Midbrain (tissue), 1 donor: ENCODE data around the gene PROZ.

Source experiments
- DNase-seq: peaks from one replicate; lab custom pipeline; 2025; lab: John Stamatoyannopoulos, UW

Gene PROZ

DNA sequence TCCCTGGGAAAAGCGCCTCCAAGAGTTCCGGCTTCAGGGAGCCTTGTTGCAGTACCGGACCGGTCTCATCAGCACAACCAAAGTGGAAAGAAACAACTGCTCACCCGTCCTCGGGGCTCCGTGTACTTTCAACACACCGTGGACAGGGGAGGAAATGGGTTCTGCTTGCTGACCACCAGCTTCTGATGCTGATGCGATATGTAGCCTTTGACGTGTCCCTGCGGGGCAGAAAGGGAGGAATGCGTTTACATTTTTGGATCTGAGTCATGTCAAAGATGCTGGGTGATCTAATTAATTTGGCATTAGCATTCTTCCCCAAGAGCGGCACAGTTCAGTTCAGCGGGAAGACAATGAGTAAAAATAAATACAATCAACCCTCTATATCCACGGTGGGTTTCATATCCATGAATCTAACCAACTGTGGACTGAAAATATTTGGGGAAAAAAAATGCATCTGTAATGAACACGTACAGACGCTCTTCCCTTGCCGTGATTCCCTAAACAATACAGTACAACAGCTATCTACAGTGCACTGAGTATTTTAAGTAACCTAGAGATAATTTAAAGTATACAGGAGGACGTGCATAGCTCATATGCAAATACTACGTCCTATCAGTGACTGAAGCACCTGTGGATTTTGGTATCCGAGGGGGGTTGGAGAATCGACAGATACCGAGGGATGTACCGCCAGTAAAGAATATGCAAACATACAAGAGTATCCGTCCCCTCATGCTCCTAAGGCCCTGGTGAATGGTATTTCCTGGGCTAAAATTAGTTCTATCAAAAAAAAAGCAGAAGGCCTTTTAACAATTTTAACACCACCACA is 19.8 kb downstream of the PROZ start:
- DNase-seq = no peak

GRCh38 chr13:113178896-113179167 is 20.4 kb downstream of the PROZ start:
- DNase-seq = no peak

DNA sequence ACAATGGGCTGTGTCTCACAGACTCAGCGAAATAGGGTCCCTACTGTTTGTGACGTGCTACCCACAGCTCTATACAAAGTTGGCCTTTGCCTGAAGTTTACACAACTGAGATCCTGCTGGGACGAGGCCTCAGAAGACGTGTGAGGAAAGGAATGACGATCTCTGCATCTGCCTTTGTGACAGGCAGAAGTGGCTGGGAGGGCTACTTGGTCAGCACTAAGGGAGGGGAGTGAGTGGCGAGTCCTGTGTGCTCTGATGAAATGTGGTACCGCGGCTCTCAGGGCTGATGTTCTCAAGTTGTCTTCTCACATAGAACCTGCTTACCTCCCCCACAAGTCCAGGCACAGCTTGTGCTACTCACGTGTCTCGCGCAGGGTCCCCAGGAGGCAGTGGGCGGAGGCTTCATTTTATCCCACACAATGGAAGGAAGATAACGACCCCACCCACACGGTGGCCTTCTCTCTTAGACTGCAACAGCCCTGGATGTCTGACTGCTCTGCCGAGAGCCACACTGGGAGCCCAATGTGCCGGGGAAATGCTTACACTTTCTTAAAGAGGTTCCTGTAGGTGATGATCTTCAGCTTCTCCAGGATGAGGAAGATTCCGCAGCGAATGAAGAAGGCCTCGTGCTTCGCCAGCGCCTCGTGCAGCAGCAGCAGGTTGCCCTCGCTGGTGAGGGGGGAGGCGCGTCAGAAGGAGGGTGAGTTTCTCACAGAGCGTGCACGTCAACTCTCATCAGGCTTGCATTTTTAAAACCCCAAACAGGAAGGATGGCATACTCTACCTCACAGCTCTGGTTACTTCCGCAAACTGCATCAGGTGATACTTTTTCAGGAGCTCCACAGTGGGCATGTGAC is 21.2 kb downstream of the PROZ start:
- DNase-seq = no peak

DNA sequence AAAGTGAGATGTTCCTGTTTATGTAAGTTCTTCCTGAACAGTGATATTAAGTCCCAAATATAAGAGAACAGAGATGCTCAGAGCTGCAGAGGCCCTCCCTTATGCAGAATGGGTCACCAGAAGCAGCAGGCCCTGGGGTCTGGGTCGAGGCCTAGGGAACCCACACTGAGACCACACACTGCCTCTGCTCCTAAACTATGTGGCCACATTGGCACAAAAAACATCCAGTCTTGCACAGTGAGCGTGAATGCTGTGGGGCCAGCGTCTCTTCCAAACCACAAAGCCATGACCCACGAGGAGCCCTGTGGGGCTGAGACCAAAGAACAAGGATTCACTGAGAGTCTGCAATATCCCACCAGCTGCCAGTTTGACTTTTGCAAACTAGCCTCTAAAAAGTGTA is 23.6 kb downstream of the PROZ start:
- no peak for DNase-seq

- DNase-seq = no peak
These were observed 25.1 kb downstream of the PROZ start for GRCh38 chr13:113183450-113184129.

DNA sequence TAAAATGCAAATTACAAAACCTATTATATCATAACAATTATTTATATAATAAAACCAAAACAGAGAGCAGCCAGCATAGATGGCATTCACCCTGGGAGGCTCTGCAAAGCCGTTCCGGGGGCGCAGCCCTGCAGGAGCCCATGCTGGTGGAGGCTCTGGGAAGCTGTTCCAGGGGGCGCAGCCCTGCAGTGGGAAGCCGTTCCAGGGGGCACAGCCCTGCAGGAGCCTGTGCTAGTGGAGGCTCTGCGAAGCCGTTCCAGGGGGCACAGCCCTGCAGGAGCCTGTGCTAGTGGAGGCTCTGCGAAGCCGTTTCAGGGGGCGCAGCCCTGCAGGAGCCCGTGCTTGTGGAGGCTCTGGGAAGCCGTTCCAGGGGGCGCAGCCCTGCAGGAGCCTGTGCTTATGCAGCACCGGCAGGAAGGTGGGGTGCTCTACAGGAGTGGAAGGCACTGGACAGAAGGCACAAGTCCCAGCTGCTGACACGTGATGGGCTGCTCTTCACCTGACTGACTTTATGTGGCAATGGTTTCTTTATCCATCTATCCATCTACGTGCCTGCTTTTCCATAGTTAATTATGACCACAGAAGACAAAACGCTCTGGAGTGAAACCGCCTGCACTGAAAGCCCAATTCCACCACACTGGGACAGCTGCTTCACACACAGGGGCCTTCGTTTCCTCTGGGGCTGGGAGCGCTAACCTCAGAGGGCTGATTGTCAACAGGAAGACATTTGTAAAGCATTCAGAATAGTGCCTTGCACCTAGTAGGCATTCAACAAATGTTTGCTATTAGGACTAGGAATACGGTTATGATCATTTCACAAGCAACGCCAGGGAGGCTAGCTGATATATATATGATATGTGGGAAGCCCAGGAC is 26.4 kb downstream of the PROZ start:
- DNase-seq = no peak

- DNase-seq = no peak
These were observed 27.8 kb downstream of the PROZ start for GRCh38 chr13:113186061-113186900.

- peak; percentile 23 for DNase-seq
These were observed 28.8 kb downstream of the PROZ start for GRCh38 chr13:113187263-113187669.

GRCh38 chr13:113187883-113188665 is 29.6 kb downstream of the PROZ start:
- no peak for DNase-seq

DNA sequence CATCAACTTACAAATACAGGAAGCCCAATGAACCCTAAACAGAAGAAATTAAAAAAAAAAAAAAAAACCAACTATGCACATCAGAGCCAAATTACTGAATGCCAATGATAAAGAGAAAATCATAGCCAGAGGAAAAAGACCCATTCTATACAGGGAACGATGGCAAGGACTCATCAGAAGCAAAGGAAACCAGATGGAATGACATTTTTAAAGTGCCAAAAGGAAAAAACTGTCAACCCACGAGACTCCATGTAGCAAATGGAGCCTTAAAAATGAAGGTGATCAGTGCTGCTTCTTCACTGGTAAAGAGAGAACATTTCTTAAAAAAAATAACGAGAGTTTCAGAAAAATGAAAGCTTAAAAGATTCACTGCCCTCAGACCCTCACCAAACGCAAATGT is 31.7 kb downstream of the PROZ start:
- DNase-seq = no peak

GRCh38 chr13:113192279-113192678 is 33.8 kb downstream of the PROZ start:
- no peak for DNase-seq

GRCh38 chr13:113192902-113193301 is 34.5 kb downstream of the PROZ start:
- no peak for DNase-seq

- no peak for DNase-seq
These were observed 36.9 kb downstream of the PROZ start for GRCh38 chr13:113195360-113195759.

DNA sequence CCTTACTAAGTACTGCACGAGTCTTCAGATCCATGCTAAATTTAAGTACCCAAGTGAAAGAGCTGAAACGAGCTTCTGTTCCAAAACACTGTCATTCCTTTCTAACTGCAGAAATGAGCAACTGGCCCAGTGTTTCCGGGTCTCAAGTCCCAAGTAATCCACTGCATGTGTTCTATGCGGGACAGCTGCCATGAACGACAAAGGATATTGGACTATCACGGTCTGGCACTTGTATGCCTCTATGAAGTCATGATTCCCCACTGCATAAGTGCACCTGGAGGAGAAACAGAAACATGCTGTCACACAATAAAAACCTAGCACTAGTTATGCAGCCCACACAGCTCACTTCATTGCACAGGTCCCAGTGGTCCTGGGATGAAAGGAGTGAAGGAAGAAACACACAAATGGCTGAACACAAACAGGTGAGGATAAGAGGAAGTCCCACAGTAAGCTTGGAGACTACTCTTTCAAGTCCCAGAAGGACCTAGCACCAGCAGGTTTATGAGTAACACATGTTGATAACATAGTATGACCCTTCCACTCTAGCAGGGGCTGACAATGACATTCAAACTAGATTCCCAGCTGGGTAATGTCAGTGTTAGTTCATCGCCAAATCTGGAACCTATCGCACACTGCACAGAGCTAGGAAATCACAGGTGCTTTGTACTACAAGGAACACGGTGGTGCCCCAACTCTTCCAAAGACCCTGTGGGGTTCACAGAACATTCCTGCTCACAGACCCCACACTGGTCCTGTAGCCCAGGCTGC is 38.7 kb downstream of the PROZ start:
- DNase-seq = no peak

DNA sequence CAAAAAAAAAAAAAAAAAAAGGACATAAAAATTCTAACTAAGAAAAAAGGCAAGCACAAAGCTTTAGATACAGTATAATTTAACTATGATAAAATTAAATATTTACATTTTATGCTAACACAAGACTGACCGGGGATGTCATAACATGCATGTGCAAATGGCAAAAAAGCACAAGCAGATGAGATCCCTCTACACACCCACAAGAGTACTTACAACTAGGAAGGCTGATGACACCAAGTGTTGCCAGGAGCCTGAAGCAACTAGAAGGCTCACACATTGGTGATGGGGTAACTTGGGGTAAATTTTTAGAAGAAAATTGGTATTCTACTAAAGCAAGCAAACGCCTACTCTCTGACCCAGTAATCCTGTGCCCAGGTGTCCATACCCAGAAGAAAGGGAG is 43.4 kb downstream of the PROZ start:
- DNase-seq = no peak

GRCh38 chr13:113202912-113203311 is 44.5 kb downstream of the PROZ start:
- no peak for DNase-seq

- no peak for DNase-seq
These were observed 45.3 kb downstream of the PROZ start for GRCh38 chr13:113203507-113204377.

DNA sequence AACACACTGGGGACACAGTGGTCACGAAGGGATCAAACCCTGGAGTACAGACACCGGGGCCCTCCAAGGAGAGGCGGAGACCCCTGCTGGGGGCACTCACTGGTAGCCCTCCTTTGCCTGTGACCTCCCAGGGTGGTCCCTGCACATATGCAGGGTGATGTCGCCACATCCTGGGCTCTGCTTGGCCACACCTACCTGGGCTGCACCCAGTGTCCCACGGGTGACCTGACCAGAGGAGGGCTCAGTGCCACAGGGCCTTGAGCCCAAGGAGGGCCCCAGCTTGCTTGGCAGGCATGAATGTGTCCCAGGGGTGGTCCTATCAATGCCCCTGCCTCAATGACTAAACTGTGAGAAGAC is 45.9 kb downstream of the PROZ start:
- no peak for DNase-seq
